Measurements from ENCODE around the gene EIF1AD.
A peak's percentile ranks its signal among the peaks of the same experiment; 100 is the strongest.

The EIF1AD gene

DNA sequence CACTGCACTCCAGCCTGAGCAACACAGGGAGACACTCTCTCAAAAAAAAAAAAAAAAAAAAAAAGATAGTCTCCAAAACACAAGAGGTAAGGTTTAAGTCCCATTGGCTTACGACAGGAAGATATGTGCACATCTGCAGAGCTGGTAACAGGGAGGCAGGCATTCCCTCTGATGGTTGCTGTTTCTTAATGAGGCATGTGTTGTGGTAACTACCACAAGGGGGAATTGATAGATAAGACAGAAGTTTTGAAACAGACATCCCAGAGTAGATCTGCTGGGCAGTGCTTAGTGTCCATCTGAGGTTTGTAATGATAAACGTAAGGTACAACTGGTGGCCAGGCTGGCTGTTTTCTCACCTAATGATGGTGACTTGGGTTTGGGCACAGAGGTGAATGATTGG is 4.7 kb downstream of the EIF1AD start:
- DNase-seq: no peak

DNA sequence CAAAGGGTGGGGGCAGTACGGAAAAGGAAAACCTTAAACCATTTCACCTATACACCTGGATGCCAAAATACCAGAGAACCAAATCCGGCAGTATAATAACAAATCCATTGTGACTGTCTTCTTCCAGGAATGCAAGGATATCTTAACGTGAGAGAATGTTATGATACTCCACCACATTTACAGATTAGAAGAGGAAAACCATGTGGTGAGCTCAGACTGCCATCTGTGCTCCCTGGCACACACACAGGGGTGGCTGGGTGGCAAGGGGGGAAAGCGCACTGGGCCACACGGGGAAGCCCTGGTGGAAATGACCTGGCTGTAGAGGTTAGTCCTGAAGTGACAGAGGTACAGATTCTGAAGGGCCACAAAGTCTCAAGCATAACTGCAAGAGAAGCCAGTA is 9.9 kb downstream of the EIF1AD start:
- no peak for DNase-seq

DNA sequence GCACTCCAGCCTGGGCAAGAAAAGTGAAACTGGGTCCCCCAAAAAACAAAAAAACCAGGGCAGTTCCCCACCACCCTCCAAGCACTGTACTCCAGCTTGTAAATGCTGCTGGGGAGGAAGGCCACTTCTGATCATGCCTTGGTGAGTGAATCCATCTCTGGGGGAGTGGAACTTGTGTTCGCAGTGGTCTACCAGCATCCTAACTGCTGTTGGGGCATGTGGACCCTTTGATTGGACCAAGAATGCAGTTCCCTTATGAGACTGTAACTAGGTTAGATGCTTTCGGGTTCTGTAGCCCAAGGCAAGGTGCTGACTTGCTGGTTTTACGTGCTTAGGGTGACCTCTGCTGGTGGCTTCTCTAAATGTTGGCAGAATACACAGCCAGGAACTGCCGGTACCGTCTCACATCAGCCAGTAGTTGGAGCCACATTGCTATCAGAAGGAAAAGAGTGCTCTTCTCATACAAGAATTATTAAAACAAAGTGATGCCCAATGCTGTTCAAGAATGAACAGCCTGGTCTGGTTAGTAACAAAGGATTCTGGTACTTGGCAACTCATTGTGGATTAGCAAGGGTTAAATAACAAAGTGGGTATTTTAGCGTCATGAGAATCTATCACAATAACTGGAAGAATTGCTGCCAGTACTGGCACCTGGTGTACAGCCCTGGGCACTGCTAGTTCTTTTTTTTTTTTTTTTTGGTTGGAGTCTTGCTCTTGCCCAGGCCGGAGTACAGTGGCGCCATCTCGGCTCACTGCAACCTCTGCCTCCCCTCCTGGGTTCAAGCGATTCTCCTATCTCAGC is 13.0 kb downstream of the EIF1AD start:
- DNase-seq: peak; percentile 91

DNA sequence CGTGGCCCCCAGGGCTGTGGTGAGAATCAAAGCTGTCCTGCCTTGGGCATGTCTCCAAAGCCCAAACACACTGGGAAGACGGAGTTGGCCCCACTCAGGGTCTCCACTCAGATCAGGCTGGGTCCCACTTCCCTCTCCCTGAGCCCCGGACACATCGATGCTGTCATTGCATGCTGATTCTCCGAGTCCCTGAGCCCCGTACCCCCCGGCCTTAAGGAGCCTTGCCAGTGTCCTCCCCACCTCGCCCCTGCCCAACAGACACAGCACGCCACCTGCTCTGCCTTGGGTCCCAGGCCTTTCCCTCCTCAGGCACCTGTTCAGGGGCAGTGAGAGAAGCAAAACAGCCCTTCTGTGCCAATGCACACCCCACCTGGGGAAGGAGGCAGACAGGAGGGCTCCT is 14.6 kb downstream of the EIF1AD start:
- no peak for DNase-seq

DNA sequence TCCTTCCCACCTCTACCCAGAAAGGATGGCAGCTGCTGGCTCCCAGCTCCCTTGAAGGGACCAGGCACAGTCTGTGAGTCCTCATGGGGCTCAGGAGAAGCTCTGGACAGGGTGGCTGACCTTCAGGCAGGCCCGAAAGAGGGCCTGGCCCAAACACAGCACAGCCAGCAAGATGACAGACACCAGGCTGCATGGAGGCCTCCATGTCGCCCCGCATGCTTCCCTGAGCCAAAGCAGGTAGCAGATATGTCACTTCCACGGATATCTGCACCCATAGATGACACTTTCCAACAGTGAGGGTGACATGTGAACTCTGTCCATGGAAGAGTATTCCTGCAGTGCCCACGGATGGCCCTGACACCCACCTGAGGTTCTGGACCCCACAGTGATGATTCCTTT is 18.4 kb downstream of the EIF1AD start:
- no peak for DNase-seq

DNA sequence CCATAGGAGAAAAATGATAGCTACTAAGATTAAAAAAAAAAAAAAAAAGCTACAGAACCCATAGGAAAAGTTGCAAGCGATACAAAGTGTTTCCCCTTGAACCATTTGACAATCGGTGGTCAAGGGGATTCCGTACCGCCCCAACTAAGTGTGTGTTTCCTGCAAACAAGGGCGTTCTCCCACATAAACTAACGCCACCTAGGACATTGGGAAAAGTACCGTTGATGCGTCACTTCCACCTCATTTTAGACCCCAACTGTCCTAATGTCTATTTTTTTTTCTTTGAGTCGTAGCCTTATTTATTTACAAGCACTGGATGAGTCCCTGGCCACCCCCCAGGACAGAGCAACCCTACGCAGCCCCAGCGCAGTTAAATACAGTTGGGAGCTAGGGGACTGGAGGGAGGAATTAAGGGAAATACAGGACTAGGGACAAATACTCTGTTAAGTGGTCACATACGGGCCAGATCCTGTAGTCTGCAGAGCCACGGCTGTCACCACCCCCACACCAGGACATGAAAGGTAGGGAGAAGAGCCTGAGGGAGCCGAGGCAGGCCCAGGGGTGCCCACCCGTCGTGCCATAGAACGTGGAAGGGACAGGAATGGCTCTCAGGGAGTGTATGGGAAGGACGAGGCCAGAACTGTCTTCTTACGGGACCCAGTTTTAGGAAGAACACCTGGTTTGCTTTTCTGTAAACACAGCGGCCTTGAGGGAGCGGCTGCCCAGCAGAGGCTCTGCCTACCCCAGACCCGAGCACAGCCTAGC is 19.0 kb downstream of the EIF1AD start:
- no peak for DNase-seq

DNA sequence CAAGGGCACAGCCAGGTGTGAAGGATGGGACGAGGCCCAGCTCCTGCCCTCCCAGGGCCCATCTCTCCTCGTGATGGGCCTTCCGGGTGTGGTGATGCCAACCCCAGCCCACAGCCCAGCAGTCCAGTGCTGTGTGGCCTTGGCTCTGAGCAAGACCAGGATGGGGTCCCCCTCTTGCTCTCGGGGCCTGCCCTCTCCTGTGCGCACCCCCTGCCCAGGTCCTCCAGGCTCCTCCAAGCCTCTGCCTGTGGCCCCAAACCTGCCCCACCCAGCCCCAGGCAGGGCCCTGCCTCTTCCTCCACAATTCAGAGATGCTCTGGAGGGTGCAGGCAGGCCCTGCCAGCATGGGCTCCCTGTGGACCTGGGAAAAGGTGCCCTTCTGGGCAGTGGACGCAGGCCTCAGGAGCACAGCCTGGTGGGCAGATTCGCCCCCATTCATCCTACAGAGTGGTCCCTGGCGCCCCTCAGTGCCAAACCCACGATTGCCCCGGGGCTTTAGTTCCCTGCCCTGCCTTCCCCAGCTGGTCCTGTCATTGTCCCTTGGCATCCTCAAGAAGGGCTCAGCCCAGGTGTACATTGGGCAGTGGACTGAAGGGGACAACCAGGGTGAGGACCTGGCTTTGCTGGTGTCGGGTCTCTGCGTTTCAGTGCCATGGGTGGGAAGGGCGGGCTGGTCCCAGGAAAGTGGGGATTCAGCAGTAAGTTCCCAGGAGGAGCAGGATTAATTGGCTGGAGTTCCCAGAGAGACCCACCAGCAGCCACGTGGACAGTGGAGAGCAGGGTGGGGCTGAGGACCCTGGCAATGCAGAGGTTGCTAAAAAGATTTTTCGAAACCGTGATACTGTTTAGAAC is 19.8 kb downstream of the EIF1AD start:
- no peak for DNase-seq

DNA sequence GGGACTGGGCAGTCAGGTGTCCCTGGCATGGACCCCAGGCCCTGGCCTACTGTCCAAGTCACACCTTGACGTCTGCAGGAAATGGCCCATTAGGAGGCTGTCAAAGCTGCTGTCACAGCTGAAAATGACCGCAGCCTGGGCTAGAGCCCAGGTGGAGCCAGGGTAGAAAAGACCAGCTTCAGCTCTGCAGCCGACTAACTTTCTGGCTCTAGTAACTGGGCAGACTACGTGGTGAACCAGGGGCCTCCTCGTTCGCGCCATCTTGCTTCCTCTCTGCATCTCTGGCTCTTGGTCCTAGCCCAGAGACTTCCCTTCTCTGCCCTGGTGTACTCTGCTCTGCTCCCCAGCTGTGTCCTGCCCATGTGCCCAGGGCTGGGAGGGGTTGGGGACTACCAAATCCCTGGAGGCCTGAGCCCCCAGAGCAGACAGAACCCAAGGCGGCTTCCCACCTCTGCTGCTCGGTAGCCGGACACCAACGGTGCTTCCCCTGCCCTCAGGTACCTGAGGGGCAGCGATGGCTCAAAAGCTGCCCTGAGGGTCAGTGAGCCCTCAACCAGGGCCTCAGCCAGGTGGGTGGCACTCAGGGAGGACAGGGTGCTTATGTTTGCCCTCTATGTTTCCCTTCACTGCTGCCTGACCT is 20.7 kb downstream of the EIF1AD start:
- no peak for DNase-seq

DNA sequence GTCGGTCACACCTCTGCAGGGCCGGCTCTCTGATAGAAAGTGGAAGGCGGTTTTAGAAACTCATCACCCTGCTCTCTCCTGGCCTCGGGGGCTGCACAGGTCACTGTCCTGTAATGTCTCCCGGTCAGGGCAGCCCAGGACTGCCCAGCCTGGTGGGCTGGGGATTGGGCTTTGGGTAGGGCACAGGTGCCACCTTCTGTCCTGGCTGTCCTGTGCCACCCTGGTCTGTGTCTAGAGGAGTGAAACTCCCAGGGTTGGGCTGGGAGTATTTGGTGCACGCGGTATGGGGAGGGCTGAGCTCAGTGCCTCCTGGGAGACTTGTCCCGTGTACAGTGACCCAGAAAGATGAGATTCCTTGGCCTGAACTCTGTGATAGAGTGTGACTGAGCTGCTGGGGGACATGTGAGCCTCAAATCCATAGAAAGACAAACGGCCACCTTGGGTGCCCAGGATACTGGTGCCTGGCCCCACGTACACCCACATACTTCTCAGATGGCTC is 22.6 kb downstream of the EIF1AD start:
- DNase-seq: no peak

DNA sequence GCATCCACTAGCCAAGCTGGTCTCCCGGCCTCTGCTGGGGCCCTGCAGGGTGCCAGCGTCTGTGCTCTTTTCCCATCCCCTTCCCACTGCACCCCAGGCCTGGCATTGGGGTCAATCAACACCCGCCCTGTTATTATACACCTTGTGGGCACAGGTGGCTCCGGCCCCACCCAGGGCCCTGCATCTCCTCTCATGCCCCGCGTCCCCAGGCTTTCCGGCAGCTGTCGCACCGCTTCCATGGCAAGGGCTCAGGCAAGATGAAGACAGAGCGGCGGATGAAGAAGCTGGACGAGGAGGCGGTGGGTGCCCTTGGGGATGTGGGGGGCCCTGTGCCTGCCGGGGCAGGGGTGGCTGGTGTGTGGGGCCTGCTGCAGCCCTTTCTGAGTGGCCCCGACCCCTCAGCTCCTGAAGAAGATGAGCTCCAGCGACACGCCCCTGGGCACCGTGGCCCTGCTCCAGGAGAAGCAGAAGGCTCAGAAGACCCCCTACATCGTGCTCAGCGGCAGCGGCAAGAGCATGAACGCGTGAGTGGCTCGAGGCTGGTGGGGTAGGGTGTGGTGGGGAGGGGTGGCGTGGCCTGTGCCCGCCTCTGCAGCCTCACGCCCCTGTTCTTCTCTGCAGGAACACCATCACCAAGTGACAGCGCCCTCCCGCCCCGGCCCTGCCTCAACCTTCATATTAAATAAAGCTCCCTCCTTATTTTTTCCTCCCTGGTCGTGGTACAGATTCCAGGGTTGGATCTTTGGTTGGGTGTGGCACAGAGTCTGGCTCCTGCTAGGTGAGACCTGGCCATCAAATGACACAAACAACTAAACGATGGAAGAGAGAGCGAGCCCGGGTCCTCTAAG is 23.3 kb downstream of the EIF1AD start:
- no peak for DNase-seq

DNA sequence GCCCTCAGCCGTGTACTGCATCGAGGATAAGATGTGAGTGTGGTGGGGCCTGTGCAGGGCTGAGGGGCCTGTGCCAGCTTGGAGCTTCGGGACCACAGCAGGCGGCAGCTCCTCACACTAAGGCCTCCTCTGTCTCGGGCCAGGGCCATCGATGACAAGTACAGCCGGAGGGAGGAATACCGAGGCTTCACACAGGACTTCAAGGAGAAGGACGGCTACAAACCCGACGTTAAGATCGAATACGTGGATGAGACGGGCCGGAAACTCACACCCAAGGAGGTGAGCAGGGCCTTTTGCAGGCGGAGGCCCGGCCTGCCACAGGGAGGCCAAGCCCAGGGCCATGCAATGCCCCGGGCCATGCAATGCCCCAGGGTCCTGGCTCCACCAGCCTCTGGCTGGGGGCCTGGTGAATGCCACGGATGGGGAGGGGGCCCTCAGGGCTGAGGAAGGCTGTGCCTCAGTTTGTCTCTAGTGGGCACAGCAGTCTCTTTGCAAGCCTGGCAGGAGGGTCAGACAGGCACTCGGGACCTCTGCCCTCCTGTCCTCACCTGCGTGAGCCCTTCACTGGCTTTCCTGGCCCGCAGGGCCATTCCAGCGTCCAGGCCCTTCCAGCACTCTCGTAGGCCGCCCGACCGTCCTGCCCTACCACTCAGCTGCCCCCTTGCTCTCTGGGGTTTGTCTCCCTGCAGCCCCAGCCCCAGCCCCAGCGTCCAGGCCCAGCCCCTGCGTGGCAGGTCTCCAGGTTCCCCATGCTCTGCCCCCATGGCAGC is 24.2 kb downstream of the EIF1AD start:
- DNase-seq: no peak

DNA sequence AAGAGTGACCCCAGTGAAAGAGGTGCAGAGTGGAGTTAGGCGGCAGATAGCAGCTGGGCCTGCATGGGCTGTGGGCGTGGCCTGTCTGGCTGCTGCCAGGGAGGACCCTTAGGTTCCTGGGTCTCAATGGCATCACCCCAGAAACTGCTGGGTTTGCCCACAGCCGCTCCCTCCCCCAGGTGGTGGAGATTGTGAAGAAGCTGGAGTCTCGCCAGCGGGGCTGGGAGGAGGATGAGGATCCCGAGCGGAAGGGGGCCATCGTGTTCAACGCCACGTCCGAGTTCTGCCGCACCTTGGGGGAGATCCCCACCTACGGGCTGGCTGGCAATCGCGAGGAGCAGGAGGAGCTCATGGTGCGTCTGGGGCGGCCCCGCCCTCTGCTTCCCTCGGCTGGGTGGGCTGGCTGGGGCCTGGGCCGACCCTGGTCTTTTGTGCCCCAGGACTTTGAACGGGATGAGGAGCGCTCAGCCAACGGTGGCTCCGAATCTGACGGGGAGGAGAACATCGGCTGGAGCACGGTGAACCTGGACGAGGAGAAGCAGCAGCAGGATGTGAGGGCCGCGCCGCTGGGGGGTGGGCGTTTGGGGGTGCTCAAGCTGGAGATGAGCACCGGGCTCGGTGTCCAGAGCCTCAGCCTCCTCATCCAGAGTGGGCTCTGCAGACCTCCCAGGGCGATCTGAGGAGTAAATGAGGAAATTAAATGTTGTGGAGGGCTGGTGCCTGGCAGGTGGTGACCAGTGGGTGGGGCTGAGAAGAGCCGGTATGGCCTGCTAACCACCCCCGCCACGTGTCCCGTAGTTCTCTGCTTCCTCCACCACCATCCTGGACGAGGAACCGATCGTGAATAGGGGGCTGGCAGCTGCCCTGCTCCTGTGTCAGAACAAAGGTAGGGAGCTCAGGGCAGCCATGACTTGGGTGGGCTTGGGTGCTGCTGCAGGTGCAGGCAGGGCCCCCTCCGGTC is 25.5 kb downstream of the EIF1AD start:
- no peak for DNase-seq

DNA sequence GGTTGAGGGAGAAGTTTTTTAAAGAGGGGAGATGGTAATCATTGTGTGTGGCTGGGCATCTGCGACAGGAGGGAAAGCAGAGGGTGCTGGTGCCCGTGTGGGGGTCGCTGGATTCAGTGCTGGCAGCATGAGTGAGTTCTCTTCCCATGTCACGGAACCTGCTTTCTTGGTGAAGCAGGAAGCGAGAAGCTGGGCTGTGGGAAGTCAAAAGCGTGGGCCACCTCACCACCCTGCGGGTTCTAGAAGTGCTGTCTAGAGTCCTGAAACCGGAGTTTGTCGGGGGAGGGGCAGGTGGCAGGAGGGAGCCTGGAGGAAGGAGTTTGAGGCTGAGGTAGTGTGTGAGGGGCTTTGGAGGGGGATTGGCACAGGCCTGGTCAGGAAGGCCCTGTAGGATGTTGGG is 26.2 kb downstream of the EIF1AD start:
- DNase-seq: no peak

DNA sequence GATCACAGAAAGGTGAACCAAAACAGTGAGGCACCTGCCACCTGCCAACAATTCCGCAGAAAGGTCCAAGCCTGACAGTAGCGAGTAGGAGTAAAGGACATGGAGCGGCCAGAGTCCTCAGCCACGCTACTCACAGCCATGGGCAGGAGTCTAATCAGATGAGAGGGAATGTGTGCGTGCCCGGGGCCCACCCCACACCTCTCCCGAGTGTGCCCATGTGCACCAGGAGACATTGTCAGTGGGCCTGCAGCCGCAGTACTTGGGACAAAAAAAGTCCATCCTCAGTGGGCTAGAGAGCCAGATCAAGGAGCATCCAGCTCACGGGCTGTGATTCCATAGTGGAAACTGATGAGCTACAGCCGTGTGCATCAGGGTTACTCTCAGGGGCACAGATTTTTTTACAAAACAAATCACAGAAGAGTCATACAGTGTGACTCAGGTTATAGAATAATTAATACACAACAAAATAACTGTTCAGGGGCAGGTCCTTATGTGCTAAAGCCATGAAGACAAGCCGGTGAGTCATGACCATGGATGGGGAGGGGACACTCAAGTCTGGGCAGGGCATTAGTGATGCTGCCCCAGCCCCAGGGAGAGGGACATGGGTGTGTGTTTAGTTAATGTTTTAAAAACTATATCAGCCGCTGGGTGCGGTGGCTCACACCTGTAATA is 28.4 kb downstream of the EIF1AD start:
- DNase-seq: no peak

DNA sequence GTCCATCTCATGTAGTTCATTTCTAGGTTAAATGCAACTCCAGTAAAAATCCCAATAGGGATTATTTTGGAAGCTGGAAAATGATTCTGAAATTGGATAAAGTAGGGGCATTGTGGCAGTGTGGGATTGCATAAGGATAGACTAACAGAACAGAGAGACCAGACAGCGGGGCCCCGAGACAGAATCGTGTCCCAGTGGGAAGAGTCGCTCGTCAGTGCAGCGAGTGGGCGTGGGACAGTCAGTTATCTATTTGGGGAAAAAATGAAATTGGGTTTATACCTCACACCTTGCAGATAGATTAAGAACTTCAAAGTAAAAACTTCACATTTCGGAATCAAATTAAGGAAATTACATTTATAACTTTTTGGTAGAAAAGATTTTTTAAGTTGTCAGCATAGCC is 29.8 kb downstream of the EIF1AD start:
- no peak for DNase-seq

DNA sequence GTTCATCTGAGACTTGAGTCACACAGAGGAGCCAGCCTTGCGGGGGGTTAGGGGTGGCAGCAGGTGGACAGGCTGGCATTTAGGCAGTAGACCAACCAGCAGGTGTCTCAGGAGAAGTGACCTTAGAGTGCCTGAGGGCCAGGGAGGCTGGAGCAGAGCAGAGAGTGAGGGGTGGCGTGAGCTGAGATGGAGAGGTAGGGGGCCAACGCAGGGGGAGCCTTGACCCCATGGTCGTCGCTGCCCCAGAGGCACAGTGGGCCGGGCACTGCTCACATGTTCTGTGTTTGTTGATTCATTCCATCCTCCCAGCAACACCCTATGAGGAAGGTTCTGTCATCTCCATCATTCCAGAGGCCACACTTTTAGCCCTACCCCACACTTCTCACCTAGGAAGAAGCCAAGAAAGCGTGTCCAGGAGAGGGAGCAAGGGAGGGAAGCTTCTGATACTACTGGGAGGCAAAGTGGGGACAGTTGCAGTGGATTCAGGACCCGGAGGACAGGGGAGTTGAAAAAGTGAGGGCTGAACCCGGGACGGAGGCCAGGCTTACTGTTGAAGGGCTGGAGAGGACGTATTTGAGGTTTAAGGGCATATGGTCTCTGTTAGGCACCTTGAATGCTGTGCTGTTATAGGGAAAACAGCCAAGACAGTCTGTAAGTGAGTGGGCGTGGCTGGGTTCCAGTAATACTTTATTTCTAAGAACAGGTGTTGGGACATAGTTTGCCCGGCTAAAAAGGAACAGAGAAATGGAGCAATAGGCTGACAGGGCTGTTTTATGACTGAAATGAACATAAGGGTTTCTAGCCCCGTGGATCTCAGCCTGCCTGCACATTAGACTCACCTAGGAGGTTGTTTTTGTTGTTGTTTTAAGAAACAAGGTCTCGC is 33.1 kb downstream of the EIF1AD start:
- no peak for DNase-seq

DNA sequence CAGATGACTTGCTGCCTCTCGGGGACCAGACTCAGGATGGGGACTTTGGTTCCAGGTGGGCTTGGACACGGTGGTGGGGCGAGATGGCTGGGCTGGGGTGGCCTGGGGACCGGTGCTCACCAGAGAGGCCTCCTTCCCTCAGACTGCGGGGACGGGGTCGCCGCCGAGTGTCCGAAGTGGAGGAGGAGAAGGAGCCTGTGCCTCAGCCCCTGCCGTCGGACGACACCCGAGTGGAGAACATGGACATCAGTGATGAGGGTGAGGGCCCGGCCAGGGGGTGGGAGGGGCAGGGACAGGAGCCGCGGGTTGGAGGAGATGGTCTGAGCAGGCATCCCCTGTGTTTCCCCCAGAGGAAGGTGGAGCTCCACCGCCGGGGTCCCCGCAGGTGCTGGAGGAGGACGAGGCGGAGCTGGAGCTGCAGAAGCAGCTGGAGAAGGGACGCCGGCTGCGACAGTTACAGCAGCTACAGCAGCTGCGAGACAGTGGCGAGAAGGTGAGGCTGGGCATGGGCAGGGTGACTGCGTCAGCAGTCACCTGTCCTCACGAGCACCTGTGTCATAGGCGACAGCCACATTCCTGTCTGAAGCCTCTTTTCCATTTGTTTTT is 34.5 kb downstream of the EIF1AD start:
- no peak for DNase-seq
